ENCODE results near the gene SELENOK. TPM values are rescaled to one million over a fixed set of nuclear protein-coding genes. Genes with fewer than 3 reads are reported as not detected.

Gene SELENOK
- total and polyA plus RNA-seq, 2 of the 13 experiments (the other 11 are each of a cell fraction or from before 2014, with no cell fraction given) = 67.0 to 81.0 TPM

DNA sequence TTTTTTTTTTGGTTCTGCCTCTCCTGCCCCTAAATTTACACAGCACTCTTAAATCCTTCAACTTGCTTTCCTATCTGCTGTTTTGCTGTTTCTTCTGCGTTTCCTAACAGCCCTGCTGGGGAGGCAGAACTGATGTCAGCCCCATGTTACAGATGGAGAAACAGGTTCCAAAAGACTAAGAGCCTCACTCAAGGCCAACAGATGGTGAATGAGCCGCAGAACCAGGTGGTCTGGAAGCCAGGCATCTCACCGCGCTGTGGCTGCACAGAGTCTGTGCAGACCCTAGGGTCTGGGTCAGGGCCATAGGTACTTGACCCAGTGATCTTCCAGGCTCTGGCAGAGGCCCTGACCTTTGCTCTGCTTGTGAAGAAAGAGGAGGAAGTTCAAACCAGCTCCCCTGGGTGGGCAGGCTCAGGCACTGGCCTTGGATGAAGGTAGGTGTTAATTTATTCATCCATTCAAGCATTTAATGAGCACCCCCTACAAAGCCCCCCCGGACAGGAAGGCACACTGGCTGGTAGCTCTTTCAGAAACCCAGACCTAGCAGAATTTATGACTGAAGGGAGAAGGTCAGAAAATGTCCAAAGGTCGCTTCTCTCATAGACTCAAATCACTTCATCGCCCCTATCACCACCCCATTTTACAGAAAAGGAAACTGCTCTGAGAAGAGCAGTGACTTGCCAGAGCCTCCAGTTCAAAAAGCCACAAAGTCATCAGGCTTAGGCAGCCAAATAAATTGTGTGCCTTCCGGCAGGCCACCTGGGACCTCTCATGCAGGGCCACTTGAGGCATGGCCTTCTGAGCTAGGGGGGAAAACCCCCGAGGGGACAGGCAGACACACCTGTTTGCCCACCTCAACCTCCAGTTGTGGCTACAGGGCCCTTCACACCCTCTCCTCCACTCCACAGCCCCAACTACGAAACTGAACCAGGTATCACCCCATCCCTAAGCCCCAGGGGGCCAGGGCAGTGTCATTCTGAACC is 48.2 kb downstream of the SELENOK start (continued):
- TF ChIP-seq, protein P1, sequence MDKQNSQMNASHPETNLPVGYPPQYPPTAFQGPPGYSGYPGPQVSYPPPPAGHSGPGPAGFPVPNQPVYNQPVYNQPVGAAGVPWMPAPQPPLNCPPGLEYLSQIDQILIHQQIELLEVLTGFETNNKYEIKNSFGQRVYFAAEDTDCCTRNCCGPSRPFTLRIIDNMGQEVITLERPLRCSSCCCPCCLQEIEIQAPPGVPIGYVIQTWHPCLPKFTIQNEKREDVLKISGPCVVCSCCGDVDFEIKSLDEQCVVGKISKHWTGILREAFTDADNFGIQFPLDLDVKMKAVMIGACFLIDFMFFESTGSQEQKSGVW (CRISPR knock-in tag; IDR thresholded peaks at IDR 0.05; ENCODE audit: borderline replicate concordance) = no peak
- TF ChIP-seq ZNF30 (CRISPR knock-in tag; IDR thresholded peaks at IDR 0.05) = no peak
- TF ChIP-seq, protein P2, sequence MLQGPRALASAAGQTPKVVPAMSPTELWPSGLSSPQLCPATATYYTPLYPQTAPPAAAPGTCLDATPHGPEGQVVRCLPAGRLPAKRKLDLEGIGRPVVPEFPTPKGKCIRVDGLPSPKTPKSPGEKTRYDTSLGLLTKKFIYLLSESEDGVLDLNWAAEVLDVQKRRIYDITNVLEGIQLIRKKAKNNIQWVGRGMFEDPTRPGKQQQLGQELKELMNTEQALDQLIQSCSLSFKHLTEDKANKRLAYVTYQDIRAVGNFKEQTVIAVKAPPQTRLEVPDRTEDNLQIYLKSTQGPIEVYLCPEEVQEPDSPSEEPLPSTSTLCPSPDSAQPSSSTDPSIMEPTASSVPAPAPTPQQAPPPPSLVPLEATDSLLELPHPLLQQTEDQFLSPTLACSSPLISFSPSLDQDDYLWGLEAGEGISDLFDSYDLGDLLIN (CRISPR knock-in tag; IDR thresholded peaks at IDR 0.05; ENCODE audit: borderline replicate concordance) = no peak
- no peak for TF ChIP-seq SNAI1 (CRISPR knock-in tag; IDR thresholded peaks at IDR 0.05; ENCODE audit: borderline replicate concordance)
- TF ChIP-seq KAT2B (IDR thresholded peaks at IDR 0.05; ENCODE audit: borderline replicate concordance, low read depth, low read length) = no peak
- peak in 1 of 2 experiments; percentile 56; a peak in 2 of 4 replicates for TF ChIP-seq POLR2A (IDR thresholded peaks at IDR 0.05; ENCODE audit: insufficient read depth in 1 of 2, low read depth in 2 of 2, low read length in 2 of 2)
- peak; percentile 91 for TF ChIP-seq NCOR1 (IDR thresholded peaks at IDR 0.05; ENCODE audit: borderline replicate concordance, low read length)
- TF ChIP-seq FIP1L1 (IDR thresholded peaks at IDR 0.05; ENCODE audit: borderline replicate concordance, insufficient read depth, low read depth, low read length) = no peak
- no peak for TF ChIP-seq CHD2 (IDR thresholded peaks at IDR 0.05; ENCODE audit: low read depth, low read length)
- 0 out of 2 replicates have a peak, but pooled peaks have one; percentile 16 for TF ChIP-seq KLF9 (CRISPR knock-in tag; IDR thresholded peaks at IDR 0.05; ENCODE audit: low read depth)
- TF ChIP-seq, protein P3, sequence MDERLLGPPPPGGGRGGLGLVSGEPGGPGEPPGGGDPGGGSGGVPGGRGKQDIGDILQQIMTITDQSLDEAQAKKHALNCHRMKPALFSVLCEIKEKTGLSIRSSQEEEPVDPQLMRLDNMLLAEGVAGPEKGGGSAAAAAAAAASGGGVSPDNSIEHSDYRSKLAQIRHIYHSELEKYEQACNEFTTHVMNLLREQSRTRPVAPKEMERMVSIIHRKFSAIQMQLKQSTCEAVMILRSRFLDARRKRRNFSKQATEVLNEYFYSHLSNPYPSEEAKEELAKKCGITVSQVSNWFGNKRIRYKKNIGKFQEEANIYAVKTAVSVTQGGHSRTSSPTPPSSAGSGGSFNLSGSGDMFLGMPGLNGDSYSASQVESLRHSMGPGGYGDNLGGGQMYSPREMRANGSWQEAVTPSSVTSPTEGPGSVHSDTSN (CRISPR knock-in tag; IDR thresholded peaks at IDR 0.05) = no peak
- peak; percentile 77 for TF ChIP-seq ESRRA (CRISPR knock-in tag; IDR thresholded peaks at IDR 0.05; ENCODE audit: low read depth)
- TF ChIP-seq, protein P4, sequence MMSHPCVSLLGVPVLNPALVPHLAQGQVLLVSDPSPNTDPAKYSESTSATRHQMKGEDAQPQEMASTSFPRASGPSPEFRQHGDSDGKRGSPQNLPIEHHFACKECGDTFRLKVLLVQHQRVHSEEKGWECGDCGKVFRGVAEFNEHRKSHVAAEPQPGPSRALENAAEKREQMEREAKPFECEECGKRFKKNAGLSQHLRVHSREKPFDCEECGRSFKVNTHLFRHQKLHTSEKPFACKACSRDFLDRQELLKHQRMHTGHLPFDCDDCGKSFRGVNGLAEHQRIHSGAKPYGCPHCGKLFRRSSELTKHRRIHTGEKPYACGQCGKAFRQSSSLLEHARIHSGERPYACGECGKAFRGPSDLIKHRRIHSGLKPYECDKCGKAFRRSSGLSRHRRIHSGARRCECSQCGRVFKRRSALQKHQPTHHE (CRISPR knock-in tag; IDR thresholded peaks at IDR 0.05; ENCODE audit: borderline replicate concordance) = 0 out of 2 replicates have a peak, but pooled peaks have one; percentile 52
- TF ChIP-seq ADNP (CRISPR knock-in tag; IDR thresholded peaks at IDR 0.05) = no peak
- TF ChIP-seq, protein P5, sequence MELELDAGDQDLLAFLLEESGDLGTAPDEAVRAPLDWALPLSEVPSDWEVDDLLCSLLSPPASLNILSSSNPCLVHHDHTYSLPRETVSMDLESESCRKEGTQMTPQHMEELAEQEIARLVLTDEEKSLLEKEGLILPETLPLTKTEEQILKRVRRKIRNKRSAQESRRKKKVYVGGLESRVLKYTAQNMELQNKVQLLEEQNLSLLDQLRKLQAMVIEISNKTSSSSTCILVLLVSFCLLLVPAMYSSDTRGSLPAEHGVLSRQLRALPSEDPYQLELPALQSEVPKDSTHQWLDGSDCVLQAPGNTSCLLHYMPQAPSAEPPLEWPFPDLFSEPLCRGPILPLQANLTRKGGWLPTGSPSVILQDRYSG (CRISPR knock-in tag; IDR thresholded peaks at IDR 0.05) = 0 out of 2 replicates have a peak, but pooled peaks have one; percentile 69
- TF ChIP-seq RCOR2 (CRISPR knock-in tag; IDR thresholded peaks at IDR 0.05) = no peak
- TF ChIP-seq SRY (CRISPR knock-in tag; IDR thresholded peaks at IDR 0.05) = no peak
- TF ChIP-seq, protein P6, sequence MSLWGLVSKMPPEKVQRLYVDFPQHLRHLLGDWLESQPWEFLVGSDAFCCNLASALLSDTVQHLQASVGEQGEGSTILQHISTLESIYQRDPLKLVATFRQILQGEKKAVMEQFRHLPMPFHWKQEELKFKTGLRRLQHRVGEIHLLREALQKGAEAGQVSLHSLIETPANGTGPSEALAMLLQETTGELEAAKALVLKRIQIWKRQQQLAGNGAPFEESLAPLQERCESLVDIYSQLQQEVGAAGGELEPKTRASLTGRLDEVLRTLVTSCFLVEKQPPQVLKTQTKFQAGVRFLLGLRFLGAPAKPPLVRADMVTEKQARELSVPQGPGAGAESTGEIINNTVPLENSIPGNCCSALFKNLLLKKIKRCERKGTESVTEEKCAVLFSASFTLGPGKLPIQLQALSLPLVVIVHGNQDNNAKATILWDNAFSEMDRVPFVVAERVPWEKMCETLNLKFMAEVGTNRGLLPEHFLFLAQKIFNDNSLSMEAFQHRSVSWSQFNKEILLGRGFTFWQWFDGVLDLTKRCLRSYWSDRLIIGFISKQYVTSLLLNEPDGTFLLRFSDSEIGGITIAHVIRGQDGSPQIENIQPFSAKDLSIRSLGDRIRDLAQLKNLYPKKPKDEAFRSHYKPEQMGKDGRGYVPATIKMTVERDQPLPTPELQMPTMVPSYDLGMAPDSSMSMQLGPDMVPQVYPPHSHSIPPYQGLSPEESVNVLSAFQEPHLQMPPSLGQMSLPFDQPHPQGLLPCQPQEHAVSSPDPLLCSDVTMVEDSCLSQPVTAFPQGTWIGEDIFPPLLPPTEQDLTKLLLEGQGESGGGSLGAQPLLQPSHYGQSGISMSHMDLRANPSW (CRISPR knock-in tag; IDR thresholded peaks at IDR 0.05; ENCODE audit: borderline replicate concordance) = no peak
- no peak for TF ChIP-seq ZNF83 (CRISPR knock-in tag; IDR thresholded peaks at IDR 0.05; ENCODE audit: borderline replicate concordance)
- TF ChIP-seq ZNF547 (CRISPR knock-in tag; IDR thresholded peaks at IDR 0.05) = no peak
- no peak for TF ChIP-seq MAF1 (CRISPR knock-in tag; IDR thresholded peaks at IDR 0.05; ENCODE audit: borderline replicate concordance)
